22Rv1 (cell line): Measurements from ENCODE around the gene SPOCK3.

Source experiments
- CTCF ChIP-seq: fragments of 450-650 bp; IDR thresholded peaks from 2 replicates; pipeline ENCODE4 v1.5.1; 2017; ENCODE audit warnings: mild to moderate bottlenecking
- ZFX ChIP-seq: fragments of 450-650 bp; IDR thresholded peaks from 2 replicates; pipeline ENCODE4 v1.6.1; 2017; ENCODE audit warnings: antibody characterized with exemption, borderline replicate concordance

GRCh38 chr4:166956484-166956883, 277.8 kb downstream of the SPOCK3 start:
- no peak for TF ChIP-seq CTCF
- TF ChIP-seq ZFX, result no peak
